Smooth muscle cell (in vitro differentiated cells): Measurements from ENCODE around the gene SMKR1. TPM values are rescaled to one million over a fixed set of nuclear protein-coding genes. Genes with fewer than 3 reads are reported as not detected.
"Not testable (repeated sequence)": the region's sequence is repeated elsewhere in the genome, so short reads cannot be mapped to it uniquely, and the experiment has no call there.

Experiments used
- DNase-seq: peaks from one replicate; lab custom pipeline; 2025; ENCODE audit not compliant: unreplicated experiment; lab: John Stamatoyannopoulos, UW
- H2AFZ ChIP-seq: fragments of 200-600 bp; sonication (generic); 2 replicates; pipeline ENCODE4 v1.6.0; 2016; ENCODE audit warnings: antibody characterized with exemption, low read depth, mild to moderate bottlenecking
- H3F3A ChIP-seq: fragments of 200-600 bp; sonication (generic); 2 replicates; pipeline ENCODE4 v1.6.0; 2017; ENCODE audit warnings: antibody characterized with exemption, low read depth
- H3K27ac ChIP-seq: fragments of 200-600 bp; sonication (generic); 2 replicates; pipeline ENCODE4 v1.5.1; 2016; ENCODE audit warnings: low read depth, mild to moderate bottlenecking
- H3K27me3 ChIP-seq: fragments of 200-600 bp; sonication (generic); 2 replicates; pipeline ENCODE4 v1.6.1; 2016; ENCODE audit warnings: low read depth, mild to moderate bottlenecking
- H3K36me3 ChIP-seq: fragments of 200-600 bp; sonication (generic); 2 replicates; pipeline ENCODE4 v1.5.1; 2016; ENCODE audit warnings: low read depth
- H3K4me1 ChIP-seq: fragments of 200-600 bp; sonication (generic); 2 replicates; pipeline ENCODE4 v1.5.1; 2016; ENCODE audit warnings: low read depth
- H3K4me2 ChIP-seq: fragments of 200-600 bp; sonication (generic); 2 replicates; pipeline ENCODE4 v1.6.0; 2016; ENCODE audit warnings: mild to moderate bottlenecking
- H3K4me3 ChIP-seq: fragments of 200-600 bp; sonication (generic); 2 replicates; pipeline ENCODE4 v1.5.1; 2016; ENCODE audit warnings: mild to moderate bottlenecking
- H3K79me2 ChIP-seq: fragments of 200-600 bp; sonication (generic); 2 replicates; pipeline ENCODE4 v1.6.0; 2016; ENCODE audit warnings: low read depth, mild to moderate bottlenecking
- H3K9ac ChIP-seq: fragments of 200-600 bp; sonication (generic); 2 replicates; pipeline ENCODE4 v1.6.0; 2016; ENCODE audit warnings: low read depth
- H3K9me3 ChIP-seq: fragments of 200-600 bp; sonication (generic); replicated peaks from 2 replicates; pipeline ENCODE4 v1.5.1; 2016; ENCODE audit warnings: low read depth
- H4K20me1 ChIP-seq: fragments of 200-600 bp; sonication (generic); 2 replicates; pipeline ENCODE4 v1.6.0; 2016; ENCODE audit warnings: low read depth
- WGBS: methylation state at CpG from one replicate; pipeline ENCODE4 v1.1.7; 2016; ENCODE audit warnings: low lambda C conversion rate; 5-methylcytosine and 5-hydroxymethylcytosine counted together
- polyA plus RNA-seq: library from polyadenylated mRNA; unstranded; fragments of >200 nt; fragmentation: Nextera tagmentation; extraction: Ambion mirVana; gene quantifications from 2 replicates; pipeline ENCODE4 v1.2.1, GENCODE V29; 2016
- total RNA-seq: library from RNA; depleted of rRNA; stranded (reverse); fragments of >200 nt; gene quantifications from 2 replicates; pipeline ENCODE4 v1.2.3, GENCODE V29; 2014
- TF ChIP-seq, protein P1 (sequence below): fragments of 200-600 bp; sonication (generic); IDR thresholded peaks from 2 replicates; pipeline ENCODE4 v1.5.1; 2017; ENCODE audit warnings: borderline replicate concordance, mild to moderate bottlenecking, antibody characterized with exemption; ENCODE audit not compliant: insufficient read depth, poor library complexity, severe bottlenecking

Gene SMKR1
- total and polyA plus RNA-seq, 2 experiments from 2014 or later, result not detected

- Histone ChIP-seq H3K9me3 (no peaks in the 10 kb centered on the region), H4K20me1 (no peaks in the 10 kb centered on the region), H2AFZ (no peak overlapping the region), H3K4me1 (no peaks in the 10 kb centered on the region), H3K36me3 (no peaks in the 10 kb centered on the region), H3K4me2 (no peak overlapping the region), H3K27me3 (no peaks in the 10 kb centered on the region), H3K27ac (no peak overlapping the region), H3K9ac (no peak overlapping the region), H3K79me2 (no peaks in the 10 kb centered on the region), H3F3A (no peaks in the 10 kb centered on the region), H3K4me3 (no peak overlapping the region)
- no peak for DNase-seq
- TF ChIP-seq, protein P1, sequence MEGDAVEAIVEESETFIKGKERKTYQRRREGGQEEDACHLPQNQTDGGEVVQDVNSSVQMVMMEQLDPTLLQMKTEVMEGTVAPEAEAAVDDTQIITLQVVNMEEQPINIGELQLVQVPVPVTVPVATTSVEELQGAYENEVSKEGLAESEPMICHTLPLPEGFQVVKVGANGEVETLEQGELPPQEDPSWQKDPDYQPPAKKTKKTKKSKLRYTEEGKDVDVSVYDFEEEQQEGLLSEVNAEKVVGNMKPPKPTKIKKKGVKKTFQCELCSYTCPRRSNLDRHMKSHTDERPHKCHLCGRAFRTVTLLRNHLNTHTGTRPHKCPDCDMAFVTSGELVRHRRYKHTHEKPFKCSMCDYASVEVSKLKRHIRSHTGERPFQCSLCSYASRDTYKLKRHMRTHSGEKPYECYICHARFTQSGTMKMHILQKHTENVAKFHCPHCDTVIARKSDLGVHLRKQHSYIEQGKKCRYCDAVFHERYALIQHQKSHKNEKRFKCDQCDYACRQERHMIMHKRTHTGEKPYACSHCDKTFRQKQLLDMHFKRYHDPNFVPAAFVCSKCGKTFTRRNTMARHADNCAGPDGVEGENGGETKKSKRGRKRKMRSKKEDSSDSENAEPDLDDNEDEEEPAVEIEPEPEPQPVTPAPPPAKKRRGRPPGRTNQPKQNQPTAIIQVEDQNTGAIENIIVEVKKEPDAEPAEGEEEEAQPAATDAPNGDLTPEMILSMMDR, result no peak
- 90% methylated on average over 17 of the region's 19 CpGs for WGBS
Observed at GRCh38 chr7:129532375-129532774, 30.0 kb downstream of the SMKR1 start.

DNA sequence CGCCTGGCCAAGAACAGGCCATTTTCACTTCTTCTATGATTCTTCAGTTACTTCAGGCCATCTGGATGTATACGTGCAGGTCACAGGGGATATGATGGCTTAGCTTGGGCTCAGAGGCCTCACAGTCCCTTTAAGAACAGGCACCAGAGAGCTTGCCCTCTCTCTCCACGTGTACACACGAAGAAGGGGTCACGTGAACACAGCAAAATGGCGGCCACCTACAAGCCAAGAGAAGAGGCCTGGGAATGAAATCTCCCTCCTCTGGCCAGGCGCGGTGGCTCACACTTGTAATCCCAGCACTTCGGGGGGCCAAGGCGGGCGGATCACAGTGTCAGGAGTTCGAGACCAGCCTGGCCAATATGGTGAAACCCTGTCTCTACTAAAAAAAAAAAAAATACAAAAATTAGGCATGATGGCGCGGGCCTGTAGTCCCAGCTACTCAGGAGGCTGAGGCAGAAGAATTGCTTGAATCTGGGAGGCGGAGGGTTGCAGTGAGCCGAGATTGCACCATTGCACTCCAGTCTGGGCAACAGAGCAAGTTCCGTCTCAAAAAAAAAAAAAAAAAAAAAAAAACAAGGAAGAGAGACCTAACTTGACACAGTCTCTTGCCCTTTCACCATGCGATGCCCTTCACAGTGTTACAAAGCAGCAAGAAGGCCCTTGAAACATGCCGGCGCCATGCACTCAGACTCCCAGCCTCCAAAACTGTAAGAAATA is 32.4 kb downstream of the SMKR1 start:
- not testable (repeated sequence) for H2AFZ ChIP-seq, H3K27me3 ChIP-seq, H3K4me3 ChIP-seq, H3K4me2 ChIP-seq, H3K4me1 ChIP-seq, H4K20me1 ChIP-seq, H3F3A ChIP-seq, H3K27ac ChIP-seq, H3K79me2 ChIP-seq, DNase-seq, H3K36me3 ChIP-seq, H3K9ac ChIP-seq, H3K9me3 ChIP-seq
- 89% methylated on average over 20 of the region's 20 CpGs for WGBS

DNA sequence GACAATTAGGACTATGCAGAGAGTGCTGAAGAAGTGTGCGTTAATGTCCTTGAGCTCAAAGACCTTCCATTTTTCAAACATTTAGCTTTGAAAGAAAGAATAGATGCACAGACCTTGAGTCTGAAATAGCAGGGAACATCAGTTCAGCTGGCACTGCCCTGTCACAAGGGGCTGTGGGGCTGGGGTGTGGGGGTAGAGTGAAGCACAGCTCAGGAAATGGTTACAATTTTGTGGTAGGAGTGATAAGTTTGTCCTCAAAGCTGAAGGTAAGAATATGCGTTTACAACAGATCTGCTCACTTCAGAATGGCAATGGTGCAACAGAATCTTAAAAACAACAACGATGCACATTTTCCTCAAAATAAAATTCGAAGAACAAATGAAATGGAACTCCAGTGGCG is 33.6 kb downstream of the SMKR1 start:
- WGBS, result 73% methylated on average over 5 of the region's 5 CpGs
- TF ChIP-seq, protein P1, result no peak

GRCh38 chr7:129536323-129536722 is 34.0 kb downstream of the SMKR1 start:
- DNase-seq, result no peak
- TF ChIP-seq, protein P1, result no peak
- H3K9me3 ChIP-seq, result no peaks in the 10 kb centered on the region

More for the DNA sequence above, 33.6 kb downstream of the SMKR1 start:
- no peak overlapping the region for H2AFZ ChIP-seq
- no peaks in the 10 kb centered on the region for H4K20me1 ChIP-seq
- H3K36me3 ChIP-seq, result no peaks in the 10 kb centered on the region
- H3K27ac ChIP-seq, result no peak overlapping the region
- no peaks in the 10 kb centered on the region for H3K79me2 ChIP-seq
- H3F3A ChIP-seq, result no peaks in the 10 kb centered on the region
- no peaks in the 10 kb centered on the region for H3K4me1 ChIP-seq
- no peaks in the 10 kb centered on the region for H3K27me3 ChIP-seq
- no peak overlapping the region for H3K4me2 ChIP-seq
- no peak overlapping the region for H3K9ac ChIP-seq
- no peaks in the 10 kb centered on the region for H3K9me3 ChIP-seq
- DNase-seq, result no peak
- no peak overlapping the region for H3K4me3 ChIP-seq

More at GRCh38 chr7:129536323-129536722, 34.0 kb downstream of the SMKR1 start:
- H3F3A ChIP-seq, result no peaks in the 10 kb centered on the region
- no peaks in the 10 kb centered on the region for H4K20me1 ChIP-seq
- H3K36me3 ChIP-seq, result no peaks in the 10 kb centered on the region
- no peak overlapping the region for H3K27ac ChIP-seq
- no peak overlapping the region for H3K4me2 ChIP-seq
- H3K79me2 ChIP-seq, result no peaks in the 10 kb centered on the region
- H3K4me1 ChIP-seq, result no peaks in the 10 kb centered on the region
- H3K27me3 ChIP-seq, result no peaks in the 10 kb centered on the region
- H3K9ac ChIP-seq, result no peak overlapping the region
- no peak overlapping the region for H3K4me3 ChIP-seq
- H2AFZ ChIP-seq, result no peak overlapping the region
- 82% methylated on average over 9 of the region's 9 CpGs for WGBS
